H1 (cell line): ENCODE data around the gene SCYL2.

Source experiments
- BCL11A ChIP-seq, 2 experiments: IDR thresholded peaks; one replicate each; pipeline ENCODE4 v1.6.1; 2011; ENCODE audit warnings: low read depth in 2 of 2, low read length in 2 of 2, mild to moderate bottlenecking in 2 of 2
- CEBPB ChIP-seq: IDR thresholded peaks from 2 replicates; pipeline ENCODE4 v1.6.1; 2012; ENCODE audit warnings: low read depth, low read length
- CTCF ChIP-seq, 3 experiments: IDR thresholded peaks; 1 replicate in 2 of 3; 2 replicates in 1 of 3; pipeline versions ENCODE4 v1.5.1 to v1.6.1; 2011; ENCODE audit warnings: low read length in 3 of 3, mild to moderate bottlenecking in 3 of 3, inconsistent platforms in 2 of 3, low read depth in 1 of 3, moderate library complexity in 1 of 3; ENCODE audit not compliant: insufficient read depth in 1 of 3; ENCODE audit errors: control extremely low read depth in 1 of 3
- KDM5A ChIP-seq: fragments of 200-600 bp; IDR thresholded peaks from 2 replicates; pipeline ENCODE4 v1.7.1; 2012; ENCODE audit warnings: mild to moderate bottlenecking, low read length, inconsistent platforms, mixed read lengths
- PHF8 ChIP-seq: fragments of 200-600 bp; sonication (generic); conservative IDR thresholded peaks from 2 replicates; pipeline ENCODE4 v1.7.1; 2012; ENCODE audit warnings: low read depth, mild to moderate bottlenecking, inconsistent platforms, low read length, moderate library complexity
- TAF1 ChIP-seq: IDR thresholded peaks from 2 replicates; pipeline ENCODE4 v1.6.1; 2011; ENCODE audit warnings: mild to moderate bottlenecking, low read depth, low read length
- YY1 ChIP-seq: IDR thresholded peaks from 2 replicates; pipeline ENCODE4 v1.6.1; 2011; ENCODE audit warnings: low read depth, mild to moderate bottlenecking, low read length

GRCh38 chr12:100238801-100239200, 28.2 kb upstream of the SCYL2 start:
- TF ChIP-seq CTCF (IDR thresholded peaks at IDR 0.05; ENCODE audit: control extremely low read depth in 1 of 3, insufficient read depth in 1 of 3, low read depth in 1 of 3, low read length in 3 of 3) (no peak), CEBPB (no peak), KDM5A (no peak), BCL11A (IDR thresholded peaks at IDR 0.05; ENCODE audit: low read depth in 2 of 2, low read length in 2 of 2) (no peak), TAF1 (no peak), YY1 (no peak), PHF8 (no peak)
